Neural crest cell (in vitro differentiated cells): ENCODE measurements around the gene HMG20A. TPM values are rescaled to one million over a fixed set of nuclear protein-coding genes. Genes with fewer than 3 reads are reported as not detected.

Source experiments
- DNase-seq: peaks from one replicate; pipeline ENCODE4 v3.0.0; 2021; ENCODE audit warnings: low read depth, mixed read lengths, low spot score
- H3K27ac Mint-ChIP-seq: one replicate; pipeline ENCODE4 v1.8.0; 2021; ENCODE audit warnings: mild to moderate bottlenecking, mixed read lengths; ENCODE audit not compliant: unreplicated experiment
- H3K27me3 Mint-ChIP-seq: 2 replicates; pipeline ENCODE4 v1.8.0; 2021; ENCODE audit warnings: low read depth, mild to moderate bottlenecking, mixed read lengths
- H3K36me3 Mint-ChIP-seq: 2 replicates; pipeline ENCODE4 v1.8.0; 2021; ENCODE audit warnings: low read depth, mild to moderate bottlenecking, mixed read lengths
- H3K4me1 Mint-ChIP-seq: 2 replicates; pipeline ENCODE4 v1.8.0; 2021; ENCODE audit warnings: mixed read lengths
- H3K4me3 Mint-ChIP-seq: one replicate; pipeline ENCODE4 v1.8.0; 2021; ENCODE audit warnings: mild to moderate bottlenecking, mixed read lengths
- H3K9me3 Mint-ChIP-seq: 2 replicates; pipeline ENCODE4 v1.8.0; 2021; ENCODE audit warnings: mixed read lengths
- total RNA-seq: library from RNA; stranded (reverse); gene quantifications from 2 replicates; pipeline ENCODE4 v1.2.1, GENCODE V29; 2021
- TF ChIP-seq, protein P1 (sequence below): fragments of 200-600 bp; sonication (generic); conservative IDR thresholded peaks from 2 replicates; pipeline ENCODE4 v1.5.0; 2021; ENCODE audit warnings: antibody characterized with exemption, mild to moderate bottlenecking

The HMG20A gene
- total RNA-seq, 1 donor from 2014 or later = 67.2 TPM

DNA sequence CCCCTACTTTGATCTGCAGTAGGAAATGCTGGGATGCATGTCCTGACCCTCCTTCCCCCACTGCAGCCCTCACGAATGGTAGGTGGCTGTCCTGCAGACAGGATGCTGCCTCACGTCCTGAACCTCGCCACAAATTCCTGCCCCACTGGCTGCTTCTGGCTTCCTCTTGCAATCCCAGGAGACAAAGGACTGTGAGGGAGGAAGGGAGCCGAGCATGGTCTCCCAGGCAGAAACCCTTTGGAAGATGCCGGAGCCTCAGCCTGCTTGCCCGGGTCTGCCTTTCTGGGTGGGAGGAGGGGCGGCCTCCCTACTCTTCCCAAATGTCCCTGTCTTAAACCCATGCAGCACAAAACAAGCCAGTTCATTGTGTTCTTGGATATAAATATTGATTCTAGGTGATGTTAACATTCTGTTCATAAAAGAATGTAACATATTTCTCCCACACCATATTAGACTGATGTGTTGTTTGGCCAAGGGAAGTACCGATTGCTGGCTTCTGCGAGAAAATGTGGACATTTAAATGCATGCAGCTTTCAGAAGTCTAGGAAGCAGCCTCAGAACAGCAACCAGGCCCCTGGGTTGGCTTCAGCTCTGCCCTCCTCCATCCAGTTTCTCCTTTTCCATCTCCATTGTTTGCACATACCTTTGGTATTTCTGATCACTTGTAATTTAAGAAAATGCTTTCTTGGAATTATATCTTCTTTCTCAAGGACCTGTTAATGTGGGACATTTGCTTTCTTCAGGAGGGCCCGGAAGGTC lies 75.3 kb downstream of the HMG20A start:
- Mint-ChIP-seq H3K27ac (no peak overlapping the region), H3K4me1 (peaks cover 58% of the 10 kb centered on the region)

DNA sequence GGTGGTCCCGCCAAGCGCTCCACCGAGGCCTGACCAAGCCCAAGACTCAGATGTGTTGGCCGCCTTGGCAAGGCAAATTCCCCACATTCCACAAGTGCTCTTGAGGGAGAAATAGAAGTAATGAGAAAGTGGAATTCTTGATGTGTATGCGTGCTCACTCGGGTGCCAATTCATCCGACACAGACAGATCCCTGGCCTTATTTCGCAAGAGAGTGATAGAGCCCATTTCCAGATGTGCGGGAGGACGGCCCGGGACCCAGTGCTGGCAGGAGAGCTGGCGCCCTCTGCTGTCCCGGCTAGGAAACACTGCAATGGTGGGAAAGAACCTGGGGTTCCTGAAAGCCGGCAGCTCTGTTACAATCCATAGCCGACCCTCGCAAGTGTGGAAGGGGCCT lies 76.0 kb downstream of the HMG20A start:
- Mint-ChIP-seq H3K27me3 (no peaks in the 10 kb centered on the region), H3K27ac (no peak overlapping the region), H3K4me1 (peaks cover 51% of the 10 kb centered on the region), H3K9me3 (no peaks in the 10 kb centered on the region), H3K36me3 (no peaks in the 10 kb centered on the region), H3K4me3 (peak overlapping the region; percentile 54)
- DNase-seq = peak; percentile 80
- TF ChIP-seq, protein P1, sequence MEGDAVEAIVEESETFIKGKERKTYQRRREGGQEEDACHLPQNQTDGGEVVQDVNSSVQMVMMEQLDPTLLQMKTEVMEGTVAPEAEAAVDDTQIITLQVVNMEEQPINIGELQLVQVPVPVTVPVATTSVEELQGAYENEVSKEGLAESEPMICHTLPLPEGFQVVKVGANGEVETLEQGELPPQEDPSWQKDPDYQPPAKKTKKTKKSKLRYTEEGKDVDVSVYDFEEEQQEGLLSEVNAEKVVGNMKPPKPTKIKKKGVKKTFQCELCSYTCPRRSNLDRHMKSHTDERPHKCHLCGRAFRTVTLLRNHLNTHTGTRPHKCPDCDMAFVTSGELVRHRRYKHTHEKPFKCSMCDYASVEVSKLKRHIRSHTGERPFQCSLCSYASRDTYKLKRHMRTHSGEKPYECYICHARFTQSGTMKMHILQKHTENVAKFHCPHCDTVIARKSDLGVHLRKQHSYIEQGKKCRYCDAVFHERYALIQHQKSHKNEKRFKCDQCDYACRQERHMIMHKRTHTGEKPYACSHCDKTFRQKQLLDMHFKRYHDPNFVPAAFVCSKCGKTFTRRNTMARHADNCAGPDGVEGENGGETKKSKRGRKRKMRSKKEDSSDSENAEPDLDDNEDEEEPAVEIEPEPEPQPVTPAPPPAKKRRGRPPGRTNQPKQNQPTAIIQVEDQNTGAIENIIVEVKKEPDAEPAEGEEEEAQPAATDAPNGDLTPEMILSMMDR = peak; percentile 89

More for the DNA sequence above, 75.3 kb downstream of the HMG20A start:
- H3K9me3 Mint-ChIP-seq = no peaks in the 10 kb centered on the region
- no peak for DNase-seq
- H3K27me3 Mint-ChIP-seq = no peaks in the 10 kb centered on the region
- H3K4me3 Mint-ChIP-seq = no peak overlapping the region
- TF ChIP-seq, protein P1 = no peak
- no peaks in the 10 kb centered on the region for H3K36me3 Mint-ChIP-seq

DNA sequence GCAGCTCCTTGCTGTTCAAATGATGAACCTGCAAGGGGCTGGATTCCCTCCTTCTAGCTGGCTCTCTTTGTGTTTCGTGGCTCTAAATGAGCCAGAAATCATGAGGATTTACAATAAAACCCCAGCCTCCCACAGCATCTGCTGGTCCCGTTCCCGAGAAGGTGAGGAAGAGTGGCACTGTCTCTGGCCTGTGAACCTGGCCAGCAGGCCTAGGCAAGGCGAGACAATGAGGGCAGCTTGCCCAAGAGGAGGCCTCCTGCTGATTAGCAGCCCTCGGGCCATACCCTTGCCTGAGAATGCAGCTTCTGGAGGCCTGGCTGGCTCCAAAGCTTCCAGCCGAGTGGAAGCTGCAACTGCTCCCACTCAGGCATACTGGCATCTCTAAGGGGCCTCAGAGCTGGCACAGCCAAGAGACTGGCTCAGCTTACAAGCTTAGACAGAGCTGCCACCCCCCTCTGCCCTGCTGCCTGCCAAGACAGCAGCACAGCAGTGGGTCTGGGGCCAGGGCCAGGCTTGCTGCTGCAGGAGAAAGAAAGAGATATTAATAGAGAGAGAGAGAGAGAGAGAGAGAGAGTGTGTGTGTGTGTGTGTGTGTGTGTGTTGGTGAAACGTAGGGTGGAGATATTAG lies 76.5 kb downstream of the HMG20A start:
- Mint-ChIP-seq H3K4me3 (peak overlapping the region; percentile 54), H3K27ac (peak overlapping the region; percentile 82), H3K9me3 (no peaks in the 10 kb centered on the region), H3K4me1 (peaks cover 51% of the 10 kb centered on the region), H3K27me3 (no peaks in the 10 kb centered on the region), H3K36me3 (no peaks in the 10 kb centered on the region)
- TF ChIP-seq, protein P1 = peak; percentile 42
- DNase-seq = no peak

DNA sequence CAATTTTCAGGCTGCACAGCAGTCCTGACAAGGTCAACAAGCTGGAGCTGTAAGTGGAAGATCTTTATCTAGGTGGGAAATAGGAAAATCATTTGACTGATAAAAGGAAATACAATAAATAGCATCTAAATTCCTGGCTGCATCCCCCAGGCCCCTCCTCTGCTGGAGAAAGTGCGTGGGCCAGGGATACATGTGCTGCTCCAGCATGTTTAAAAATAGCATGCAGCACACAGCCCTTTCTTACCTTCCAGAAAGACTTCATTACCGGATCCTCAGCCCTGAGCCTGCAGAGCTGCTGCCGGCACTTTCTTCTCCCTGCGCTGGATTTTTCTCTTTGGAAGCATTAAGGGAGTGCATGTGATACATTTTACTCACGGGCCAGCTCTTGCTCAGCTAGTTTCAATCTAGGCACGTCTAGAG lies 77.3 kb downstream of the HMG20A start:
- H3K36me3 Mint-ChIP-seq = no peaks in the 10 kb centered on the region
- no peaks in the 10 kb centered on the region for H3K27me3 Mint-ChIP-seq
- H3K4me1 Mint-ChIP-seq = peaks cover 50% of the 10 kb centered on the region
- H3K27ac Mint-ChIP-seq = no peak overlapping the region
- peak overlapping the region; percentile 62 for H3K4me3 Mint-ChIP-seq
- no peaks in the 10 kb centered on the region for H3K9me3 Mint-ChIP-seq
- TF ChIP-seq, protein P1 = no peak
- DNase-seq = no peak

DNA sequence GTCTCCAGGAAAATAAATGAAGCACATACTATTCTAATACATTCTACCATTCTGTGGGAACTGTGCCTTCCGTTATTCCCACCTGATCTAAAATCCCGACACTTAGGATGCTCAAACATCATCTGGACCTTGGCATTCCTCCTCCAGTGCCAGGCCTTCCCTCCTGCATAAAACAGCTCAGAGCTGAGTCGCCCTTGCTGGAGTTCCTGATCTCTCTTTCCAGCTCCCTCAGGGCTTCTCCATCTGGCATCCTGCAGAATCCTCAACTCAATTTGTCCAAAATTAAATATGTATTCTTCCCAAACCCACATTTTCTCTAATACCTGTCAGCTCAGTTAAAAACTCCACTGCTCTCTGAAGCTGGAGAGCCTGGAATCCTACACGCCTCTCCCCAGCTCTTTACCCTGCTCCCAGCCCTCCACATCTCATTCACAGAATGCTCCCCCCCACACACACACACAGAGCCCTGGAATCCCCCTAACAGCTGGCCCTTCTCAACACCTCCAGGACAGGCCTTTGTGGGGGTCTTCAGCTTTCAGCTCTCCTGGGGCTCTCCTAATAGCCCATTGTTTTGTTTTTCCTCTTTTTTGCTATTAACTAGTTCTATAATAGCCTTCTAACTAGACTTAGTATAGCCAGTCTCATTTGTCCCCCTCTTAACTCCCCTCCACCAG lies 78.5 kb downstream of the HMG20A start:
- no peak overlapping the region for H3K4me3 Mint-ChIP-seq
- DNase-seq = no peak
- H3K9me3 Mint-ChIP-seq = no peaks in the 10 kb centered on the region
- TF ChIP-seq, protein P1 = no peak
- no peaks in the 10 kb centered on the region for H3K36me3 Mint-ChIP-seq
- peaks cover 54% of the 10 kb centered on the region for H3K4me1 Mint-ChIP-seq
- peak overlapping the region; percentile 15 for H3K27ac Mint-ChIP-seq
- H3K27me3 Mint-ChIP-seq = no peaks in the 10 kb centered on the region
